GM20000 (cell line): ENCODE results near the gene PDE7B.

Source experiments
- DNase-seq: peaks from one replicate; pipeline ENCODE4 v3.0.0; 2012; ENCODE audit warnings: low spot score
- TF ChIP-seq, protein P1 (sequence below): IDR thresholded peaks from 2 replicates; pipeline ENCODE4 v1.5.1; 2012; ENCODE audit warnings: mild to moderate bottlenecking, control low read depth; ENCODE audit errors: extremely low read depth, missing control alignments

PDE7B gene

DNA sequence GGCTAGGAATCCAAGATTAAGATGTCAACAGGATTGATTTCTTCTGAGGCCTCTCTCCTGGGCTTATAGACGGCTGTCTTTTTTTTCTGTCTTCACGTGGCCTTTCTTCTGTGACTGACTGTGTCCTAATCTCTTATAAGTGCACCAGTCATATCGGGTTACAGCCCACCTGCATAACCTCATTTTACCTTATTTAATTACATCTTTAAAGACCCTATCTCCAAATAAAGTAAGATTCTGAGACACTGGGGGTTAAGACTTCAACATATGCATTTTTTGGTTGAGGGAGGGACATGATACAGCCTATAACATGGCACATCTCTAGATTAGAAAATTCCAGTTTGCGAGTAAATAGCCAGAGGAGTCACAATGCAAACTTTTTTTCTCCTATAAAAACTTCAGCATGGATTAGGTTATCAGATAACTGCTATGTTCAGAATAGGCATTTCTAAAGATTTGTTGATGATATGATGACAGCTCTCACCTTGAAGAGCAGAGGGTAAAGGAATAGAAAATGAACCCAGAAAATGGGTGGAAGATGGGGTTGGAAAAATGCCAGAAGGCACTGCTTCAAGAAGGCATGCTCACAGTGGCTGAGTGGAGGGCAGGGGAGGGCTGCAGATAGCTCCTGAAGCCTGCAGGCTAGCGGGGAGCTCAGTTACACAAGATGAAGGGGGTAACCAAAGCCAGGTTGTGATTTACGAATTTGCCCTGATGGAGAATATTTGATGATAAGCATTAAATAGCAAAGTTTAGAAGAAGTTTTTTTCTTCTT, 8.7 kb upstream of the PDE7B start:
- no peak for DNase-seq
- TF ChIP-seq, protein P1, sequence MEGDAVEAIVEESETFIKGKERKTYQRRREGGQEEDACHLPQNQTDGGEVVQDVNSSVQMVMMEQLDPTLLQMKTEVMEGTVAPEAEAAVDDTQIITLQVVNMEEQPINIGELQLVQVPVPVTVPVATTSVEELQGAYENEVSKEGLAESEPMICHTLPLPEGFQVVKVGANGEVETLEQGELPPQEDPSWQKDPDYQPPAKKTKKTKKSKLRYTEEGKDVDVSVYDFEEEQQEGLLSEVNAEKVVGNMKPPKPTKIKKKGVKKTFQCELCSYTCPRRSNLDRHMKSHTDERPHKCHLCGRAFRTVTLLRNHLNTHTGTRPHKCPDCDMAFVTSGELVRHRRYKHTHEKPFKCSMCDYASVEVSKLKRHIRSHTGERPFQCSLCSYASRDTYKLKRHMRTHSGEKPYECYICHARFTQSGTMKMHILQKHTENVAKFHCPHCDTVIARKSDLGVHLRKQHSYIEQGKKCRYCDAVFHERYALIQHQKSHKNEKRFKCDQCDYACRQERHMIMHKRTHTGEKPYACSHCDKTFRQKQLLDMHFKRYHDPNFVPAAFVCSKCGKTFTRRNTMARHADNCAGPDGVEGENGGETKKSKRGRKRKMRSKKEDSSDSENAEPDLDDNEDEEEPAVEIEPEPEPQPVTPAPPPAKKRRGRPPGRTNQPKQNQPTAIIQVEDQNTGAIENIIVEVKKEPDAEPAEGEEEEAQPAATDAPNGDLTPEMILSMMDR, result no peak

DNA sequence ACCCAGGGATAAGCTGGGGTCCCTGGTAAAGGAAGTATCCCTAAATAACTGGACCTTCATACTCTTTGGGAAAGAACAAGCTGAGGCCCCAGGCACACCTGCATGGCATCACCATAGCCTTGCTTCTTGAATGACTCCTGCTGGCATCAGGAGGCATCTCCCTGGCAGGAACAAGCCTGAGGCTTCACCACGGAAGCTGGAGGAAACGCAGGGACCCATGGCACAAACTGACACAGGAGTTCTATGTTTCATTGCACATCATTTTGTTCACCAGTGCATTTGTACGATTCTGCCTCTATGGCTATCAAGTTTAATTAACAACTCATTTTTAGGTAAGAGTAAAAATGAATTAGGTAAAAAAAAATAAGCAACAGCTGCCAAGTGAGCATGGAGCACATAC, 619 bp upstream of the PDE7B start:
- TF ChIP-seq, protein P1, result no peak
- no peak for DNase-seq

DNA sequence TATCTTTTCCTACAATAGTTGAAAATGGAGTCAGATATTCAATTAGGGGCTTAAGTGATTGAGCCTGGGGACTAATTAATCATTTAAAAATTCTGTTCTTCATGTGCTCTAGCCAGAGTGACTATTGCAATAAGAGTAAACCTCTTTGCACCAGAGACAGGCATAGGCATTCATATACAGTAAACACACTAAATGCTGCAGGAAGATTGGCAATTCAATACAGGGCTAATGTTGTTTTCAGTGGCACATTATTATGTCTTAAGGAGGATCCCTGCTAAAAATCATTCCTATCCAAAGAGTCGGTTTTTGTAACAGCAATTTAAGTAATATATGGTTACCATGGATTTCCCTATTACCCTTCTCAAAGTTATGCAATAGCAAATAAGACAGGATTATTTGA, 1.2 kb downstream of the PDE7B start:
- DNase-seq, result no peak
- TF ChIP-seq, protein P1, result no peak

DNA sequence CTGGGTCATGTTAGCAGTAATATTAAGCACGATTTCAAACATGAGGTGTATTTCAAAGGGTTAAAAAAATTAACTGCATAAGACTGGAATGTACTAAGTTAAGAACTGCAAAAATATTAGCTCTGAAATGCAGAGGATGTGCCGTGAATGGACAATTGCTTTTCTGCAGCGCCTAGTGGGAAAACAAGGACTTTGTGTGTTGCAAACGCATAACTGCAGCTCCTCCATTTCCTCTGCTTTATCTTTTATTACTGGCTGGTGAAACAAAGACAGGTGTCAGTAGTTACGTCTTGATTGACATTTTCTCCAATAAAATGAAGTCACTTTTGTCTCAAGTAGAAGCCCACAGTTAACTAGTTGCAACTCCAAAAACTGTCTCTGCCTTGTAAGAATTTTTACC, 1.7 kb downstream of the PDE7B start:
- DNase-seq, result no peak
- TF ChIP-seq, protein P1, result no peak

DNA sequence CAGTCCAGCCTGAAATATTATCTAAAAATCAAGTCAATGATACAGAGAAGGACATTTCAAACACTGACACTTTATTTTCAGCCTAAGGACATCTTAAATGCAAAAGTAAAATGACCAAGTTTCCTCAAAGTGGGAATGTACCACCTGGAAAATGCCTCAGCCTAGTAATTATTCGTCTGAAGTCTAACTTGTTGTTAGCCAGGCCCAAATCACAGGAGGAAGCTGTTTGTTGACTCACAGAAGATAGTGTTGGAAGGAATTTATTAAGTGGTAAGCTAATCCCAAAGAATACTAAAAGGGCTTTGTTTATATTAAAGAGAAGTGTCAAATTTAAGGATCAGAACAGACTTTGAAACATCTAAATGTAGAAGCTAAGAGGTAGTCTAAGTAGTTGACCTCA, 2.5 kb downstream of the PDE7B start:
- TF ChIP-seq, protein P1, result no peak
- no peak for DNase-seq

DNA sequence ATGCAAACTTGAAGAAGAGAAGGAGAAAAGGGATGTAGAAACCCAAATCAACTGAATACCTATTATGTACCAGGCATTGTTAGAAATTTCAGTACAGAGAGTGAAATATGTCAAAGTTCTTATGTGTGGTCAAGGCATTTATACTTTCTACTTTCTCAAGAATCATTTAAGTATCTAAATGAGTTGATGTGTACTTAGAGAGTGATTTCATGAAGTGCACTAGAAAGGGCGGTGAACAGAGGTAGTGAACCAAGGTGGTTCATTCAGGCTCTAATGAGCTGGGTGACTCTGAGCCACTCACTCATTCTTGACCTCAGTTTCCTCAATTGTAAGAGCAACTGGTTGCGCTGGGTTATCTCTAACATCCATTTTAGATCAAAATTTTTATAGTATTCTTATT, 3.3 kb downstream of the PDE7B start:
- TF ChIP-seq, protein P1, result no peak
- DNase-seq, result no peak

DNA sequence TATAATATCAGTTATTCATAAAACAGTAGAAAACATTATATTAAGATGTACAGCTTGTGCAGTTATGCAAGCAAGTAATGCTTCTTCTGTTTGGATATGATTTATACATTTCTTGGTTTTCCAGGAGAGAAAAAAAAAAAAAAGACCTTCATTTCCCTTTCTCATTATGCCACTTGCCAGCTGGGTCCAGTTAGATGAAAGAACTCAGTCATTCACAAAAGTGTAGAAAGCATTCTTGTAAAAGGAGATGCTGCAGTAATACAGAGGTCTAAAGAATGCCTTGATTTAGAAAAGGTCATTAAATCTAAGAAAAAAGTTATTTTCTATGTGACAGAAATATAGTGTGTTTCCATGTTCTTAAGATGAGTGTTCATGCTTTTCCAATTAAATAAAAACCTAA, 7.4 kb downstream of the PDE7B start:
- TF ChIP-seq, protein P1, result no peak
- no peak for DNase-seq
